ENCODE measurements around the gene WAPL.

Gene WAPL

DNA sequence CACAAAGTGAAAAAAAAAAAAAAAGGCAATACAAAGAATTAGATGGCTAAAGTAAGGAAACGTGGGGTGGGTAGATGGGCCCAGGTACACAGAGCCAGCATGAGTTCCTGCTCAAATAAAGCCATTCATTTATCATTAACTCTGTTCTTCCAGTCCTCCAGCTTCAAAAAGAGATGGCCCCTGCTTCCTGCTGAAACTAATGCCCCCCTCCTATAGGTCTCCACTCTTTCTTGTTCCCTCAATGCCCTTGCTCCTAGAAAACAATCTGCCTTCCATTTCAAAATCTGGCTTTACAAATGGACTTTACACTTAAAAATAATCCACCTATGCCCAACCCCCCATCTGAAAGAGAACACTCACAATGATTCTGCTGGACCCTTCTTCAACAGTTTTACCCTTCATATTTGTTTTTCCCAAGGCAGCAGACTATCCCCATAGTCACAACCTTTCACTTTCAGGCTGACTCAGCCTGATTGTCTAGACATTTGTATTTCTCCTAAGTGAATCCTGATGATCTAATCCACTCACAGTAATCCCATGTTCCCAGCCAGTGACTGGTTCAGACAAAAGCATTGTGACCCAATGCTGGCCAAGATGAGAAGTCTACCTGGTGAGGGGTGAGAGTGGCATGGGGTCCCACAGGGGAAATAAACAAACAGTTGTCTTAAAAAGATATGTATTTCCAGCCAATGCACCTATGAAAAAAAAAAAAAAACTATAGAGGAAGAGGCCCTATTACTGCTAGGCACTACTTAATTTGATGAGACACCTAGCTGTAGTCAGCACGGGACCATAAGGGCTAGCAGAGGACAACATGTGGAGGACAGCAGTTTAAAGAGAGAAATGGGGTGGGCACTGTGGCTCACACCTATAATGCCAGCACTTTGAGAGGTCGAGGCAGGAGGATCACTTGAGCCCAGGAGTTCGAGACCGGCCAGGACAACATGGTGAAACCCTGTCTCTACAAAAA lies 80.4 kb downstream of the WAPL start:
- Histone ChIP-seq H3K4me1 (no peaks in the 10 kb centered on the region), H2AFZ (no peak overlapping the region), H3K27ac (no peak overlapping the region), H3K79me2 (peaks cover 3% of the 10 kb centered on the region), H3K4me2 (ENCODE audit: low read length) (no peak overlapping the region), H3K9me3 (ENCODE audit: control insufficient read depth, low read length) (no peaks in the 10 kb centered on the region), H3K4me3 (ENCODE audit: low read depth, low read length) (no peak overlapping the region), H3K9ac (no peak overlapping the region), H3K36me3 (ENCODE audit: control insufficient read depth, insufficient read depth, low read length) (no peaks in the 10 kb centered on the region), H3K27me3 (ENCODE audit: control insufficient read depth, insufficient read depth, low read length) (no peaks in the 10 kb centered on the region)
- TF ChIP-seq, protein P1, sequence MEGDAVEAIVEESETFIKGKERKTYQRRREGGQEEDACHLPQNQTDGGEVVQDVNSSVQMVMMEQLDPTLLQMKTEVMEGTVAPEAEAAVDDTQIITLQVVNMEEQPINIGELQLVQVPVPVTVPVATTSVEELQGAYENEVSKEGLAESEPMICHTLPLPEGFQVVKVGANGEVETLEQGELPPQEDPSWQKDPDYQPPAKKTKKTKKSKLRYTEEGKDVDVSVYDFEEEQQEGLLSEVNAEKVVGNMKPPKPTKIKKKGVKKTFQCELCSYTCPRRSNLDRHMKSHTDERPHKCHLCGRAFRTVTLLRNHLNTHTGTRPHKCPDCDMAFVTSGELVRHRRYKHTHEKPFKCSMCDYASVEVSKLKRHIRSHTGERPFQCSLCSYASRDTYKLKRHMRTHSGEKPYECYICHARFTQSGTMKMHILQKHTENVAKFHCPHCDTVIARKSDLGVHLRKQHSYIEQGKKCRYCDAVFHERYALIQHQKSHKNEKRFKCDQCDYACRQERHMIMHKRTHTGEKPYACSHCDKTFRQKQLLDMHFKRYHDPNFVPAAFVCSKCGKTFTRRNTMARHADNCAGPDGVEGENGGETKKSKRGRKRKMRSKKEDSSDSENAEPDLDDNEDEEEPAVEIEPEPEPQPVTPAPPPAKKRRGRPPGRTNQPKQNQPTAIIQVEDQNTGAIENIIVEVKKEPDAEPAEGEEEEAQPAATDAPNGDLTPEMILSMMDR (IDR thresholded peaks at IDR 0.05) = no peak

DNA sequence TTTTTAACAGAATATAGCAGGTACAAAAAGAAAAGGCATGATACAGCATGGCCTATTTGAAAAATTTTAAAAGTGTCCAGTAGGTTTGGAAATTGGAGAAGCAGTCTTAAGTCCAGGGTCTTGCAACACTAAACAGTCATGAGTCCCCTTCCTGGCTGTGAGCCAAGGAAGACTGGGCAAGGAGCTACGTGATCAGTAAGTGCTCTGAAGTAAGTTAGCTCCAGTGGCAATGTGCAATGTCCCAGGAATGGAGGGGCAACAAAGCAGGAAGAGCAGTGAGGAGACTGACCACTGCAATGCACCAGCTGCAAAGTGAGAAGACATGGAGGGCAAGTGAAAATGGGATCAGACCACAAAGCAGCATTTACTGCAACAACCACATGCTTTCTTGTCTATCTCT lies 82.0 kb downstream of the WAPL start:
- Histone ChIP-seq H3K4me2 (ENCODE audit: low read length) (no peak overlapping the region), H3K27ac (no peak overlapping the region), H2AFZ (no peak overlapping the region), H3K79me2 (peaks cover 3% of the 10 kb centered on the region), H3K4me3 (ENCODE audit: low read depth, low read length) (no peak overlapping the region), H3K9me3 (ENCODE audit: control insufficient read depth, low read length) (no peaks in the 10 kb centered on the region), H3K4me1 (no peaks in the 10 kb centered on the region), H3K9ac (no peak overlapping the region), H3K36me3 (ENCODE audit: control insufficient read depth, insufficient read depth, low read length) (no peaks in the 10 kb centered on the region), H3K27me3 (ENCODE audit: control insufficient read depth, insufficient read depth, low read length) (no peaks in the 10 kb centered on the region)
- TF ChIP-seq, protein P1 (IDR thresholded peaks at IDR 0.05) = no peak

DNA sequence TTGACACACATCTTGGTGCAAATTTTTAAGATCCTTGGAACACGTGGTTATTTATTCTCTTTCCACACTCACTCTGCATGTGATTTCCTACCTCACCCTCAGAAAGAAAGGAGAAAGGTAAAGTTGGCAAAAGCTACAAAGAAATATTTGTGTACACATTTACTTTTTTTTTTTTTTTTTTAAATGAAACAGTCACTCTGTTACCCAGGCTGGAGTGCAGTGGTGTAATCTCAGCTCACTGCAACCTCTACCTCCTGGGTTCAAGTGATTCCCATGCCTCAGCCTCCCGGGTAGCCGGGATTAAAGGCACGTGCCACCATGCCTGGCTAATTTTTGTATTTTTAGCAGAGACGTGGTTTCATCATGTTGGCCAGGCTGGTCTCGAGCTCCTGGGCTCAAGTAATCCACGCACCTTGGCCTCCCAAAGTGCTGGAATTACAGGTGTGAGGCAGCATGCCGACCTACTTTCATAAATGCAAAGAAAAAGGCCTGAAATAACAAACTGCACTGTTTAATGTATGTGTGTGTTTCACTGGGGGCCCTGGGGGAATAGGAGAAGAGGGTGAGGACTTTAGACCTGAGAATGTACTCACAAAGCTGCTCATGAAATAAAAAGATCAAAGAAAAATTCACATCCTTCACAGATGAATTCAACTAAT lies 83.4 kb downstream of the WAPL start:
- Histone ChIP-seq H3K9me3 (ENCODE audit: control insufficient read depth, low read length) (no peaks in the 10 kb centered on the region), H3K36me3 (ENCODE audit: control insufficient read depth, insufficient read depth, low read length) (no peaks in the 10 kb centered on the region), H3K4me2 (ENCODE audit: low read length) (no peak overlapping the region), H3K27me3 (ENCODE audit: control insufficient read depth, insufficient read depth, low read length) (no peaks in the 10 kb centered on the region), H3K4me1 (no peaks in the 10 kb centered on the region), H3K27ac (no peak overlapping the region), H3K79me2 (peaks cover 3% of the 10 kb centered on the region), H3K9ac (no peak overlapping the region), H3K4me3 (ENCODE audit: low read depth, low read length) (no peak overlapping the region), H2AFZ (no peak overlapping the region)
- TF ChIP-seq, protein P1 (IDR thresholded peaks at IDR 0.05) = no peak

DNA sequence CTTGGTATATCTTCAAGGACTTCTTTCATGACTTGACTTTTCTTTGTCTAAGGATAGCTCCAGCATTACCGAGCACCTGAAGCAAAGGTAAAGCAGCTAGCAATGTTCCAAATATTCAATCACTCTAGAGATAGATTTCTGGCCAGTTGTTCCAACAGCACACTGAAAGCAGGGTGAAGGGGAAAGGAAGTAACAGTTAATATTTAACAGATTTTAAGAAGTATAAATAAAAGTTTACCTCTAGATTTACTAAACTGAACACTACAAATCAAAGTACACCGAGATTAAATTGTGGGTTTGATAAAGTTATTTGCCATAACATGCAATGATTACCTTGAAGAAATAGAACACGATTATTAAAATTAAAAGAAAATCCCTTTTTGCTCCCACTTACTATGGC lies 84.1 kb downstream of the WAPL start:
- H3K27me3 ChIP-seq (ENCODE audit: control insufficient read depth, insufficient read depth, low read length) = no peaks in the 10 kb centered on the region
- no peaks in the 10 kb centered on the region for H3K9me3 ChIP-seq (ENCODE audit: control insufficient read depth, low read length)
- H3K4me1 ChIP-seq = no peaks in the 10 kb centered on the region
- peaks cover 3% of the 10 kb centered on the region for H3K79me2 ChIP-seq
- no peak overlapping the region for H3K4me3 ChIP-seq (ENCODE audit: low read depth, low read length)
- H3K4me2 ChIP-seq (ENCODE audit: low read length) = no peak overlapping the region
- no peak overlapping the region for H3K27ac ChIP-seq
- H3K9ac ChIP-seq = no peak overlapping the region
- TF ChIP-seq, protein P1 (IDR thresholded peaks at IDR 0.05) = no peak
- H2AFZ ChIP-seq = no peak overlapping the region
- no peaks in the 10 kb centered on the region for H3K36me3 ChIP-seq (ENCODE audit: control insufficient read depth, insufficient read depth, low read length)

Data from parathyroid adenoma (tissue), 2 donors.